HS-5 (cell line): Measurements from ENCODE around the gene LRRC3C.
"Not testable (repeated sequence)": the region's sequence is repeated elsewhere in the genome, so short reads cannot be mapped to it uniquely, and the experiment has no call there.

Source experiments
- DNase-seq: peaks from one replicate; pipeline ENCODE4 v3.0.0-alpha.2; 2012; ENCODE audit warnings: low read depth

Gene LRRC3C

GRCh38 chr17:39946551-39947330 lies 19.2 kb downstream of the LRRC3C start:
- DNase-seq, result no peak

DNA sequence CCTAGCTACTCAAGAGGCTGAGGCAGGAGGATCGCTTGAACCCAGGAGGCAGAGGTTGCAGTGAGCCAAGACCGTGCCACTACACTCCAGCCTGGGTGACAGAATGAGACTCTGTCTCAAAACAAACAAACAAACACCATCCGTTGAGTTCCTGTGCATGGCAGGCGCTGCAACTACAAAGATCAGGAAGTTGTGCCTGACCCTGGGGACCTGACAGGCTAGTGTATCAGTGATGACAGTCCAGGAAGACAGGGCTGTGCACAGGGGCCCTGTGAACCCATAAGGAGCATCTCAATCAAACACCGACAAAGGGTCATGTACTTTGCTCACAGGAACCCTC lies 20.9 kb downstream of the LRRC3C start:
- DNase-seq, result not testable (repeated sequence)

GRCh38 chr17:39949028-39949427 lies 21.5 kb downstream of the LRRC3C start:
- DNase-seq, result no peak

DNA sequence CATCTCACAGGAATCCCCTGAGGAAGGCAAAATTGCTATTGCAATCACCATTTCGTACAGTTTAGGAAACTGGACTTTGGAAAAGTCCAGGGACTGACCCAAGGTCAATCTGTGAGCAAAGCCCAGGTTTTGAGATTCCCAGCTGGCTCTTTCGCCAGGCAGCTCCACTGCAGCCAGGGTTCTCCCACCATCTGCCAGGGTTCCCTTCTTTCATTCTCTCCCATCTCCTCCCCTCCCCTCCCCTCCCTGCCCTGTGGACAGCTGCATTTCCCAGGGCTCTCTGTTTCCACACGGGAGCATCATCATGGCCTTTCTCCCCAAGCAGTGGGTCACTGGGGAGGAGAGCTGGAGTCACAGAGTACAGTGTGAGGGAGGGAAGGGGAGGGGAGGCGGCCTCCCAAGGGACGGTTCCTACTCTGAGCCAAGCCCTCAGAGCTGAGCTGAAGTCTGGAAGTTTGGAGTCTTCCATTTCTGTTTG lies 23.4 kb downstream of the LRRC3C start:
- DNase-seq, result no peak

- no peak for DNase-seq
These were observed 24.6 kb downstream of the LRRC3C start for GRCh38 chr17:39951924-39952679.

DNA sequence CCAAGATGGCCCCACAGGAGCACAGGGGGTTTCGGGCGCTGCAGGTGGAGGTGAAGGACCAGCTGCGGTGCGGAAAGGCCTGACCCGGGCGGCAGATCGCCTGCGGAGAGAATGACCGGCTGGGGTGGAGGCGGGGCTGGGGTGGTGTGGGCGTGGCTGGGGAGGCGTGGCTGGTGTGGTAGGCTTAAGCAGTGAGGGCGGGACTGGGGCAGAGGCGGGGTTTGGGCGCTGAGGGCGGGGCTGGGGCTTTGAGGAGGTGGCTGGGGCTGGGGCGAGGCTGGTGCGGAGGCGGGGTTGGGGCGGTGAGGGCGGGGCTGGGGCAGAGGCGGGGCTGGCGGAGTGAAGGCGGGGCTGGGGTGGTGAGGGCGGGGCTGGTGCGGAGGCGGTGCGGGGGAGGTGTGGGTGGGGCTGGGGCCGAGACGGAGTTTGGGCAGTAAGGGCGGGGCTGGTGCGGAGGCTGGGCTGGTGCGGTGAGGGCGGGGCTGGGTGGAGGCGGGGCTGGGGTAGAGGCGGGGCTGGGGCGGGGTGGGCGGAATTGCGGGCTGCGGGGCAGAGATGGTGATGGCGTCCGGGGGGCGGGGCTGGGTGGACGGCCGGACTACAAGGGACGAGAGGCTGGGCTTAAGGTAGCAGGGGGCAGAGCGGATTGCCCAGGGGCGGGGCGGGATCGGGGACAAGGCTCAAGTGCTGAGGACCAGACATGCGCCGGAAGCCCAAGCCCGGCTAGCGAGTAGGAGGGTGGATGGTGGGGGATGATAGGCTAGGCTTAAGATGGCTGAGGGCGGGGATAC lies 25.3 kb downstream of the LRRC3C start:
- peak; percentile 37 for DNase-seq

- no peak for DNase-seq
These were observed 25.9 kb downstream of the LRRC3C start for GRCh38 chr17:39953471-39953888.

DNA sequence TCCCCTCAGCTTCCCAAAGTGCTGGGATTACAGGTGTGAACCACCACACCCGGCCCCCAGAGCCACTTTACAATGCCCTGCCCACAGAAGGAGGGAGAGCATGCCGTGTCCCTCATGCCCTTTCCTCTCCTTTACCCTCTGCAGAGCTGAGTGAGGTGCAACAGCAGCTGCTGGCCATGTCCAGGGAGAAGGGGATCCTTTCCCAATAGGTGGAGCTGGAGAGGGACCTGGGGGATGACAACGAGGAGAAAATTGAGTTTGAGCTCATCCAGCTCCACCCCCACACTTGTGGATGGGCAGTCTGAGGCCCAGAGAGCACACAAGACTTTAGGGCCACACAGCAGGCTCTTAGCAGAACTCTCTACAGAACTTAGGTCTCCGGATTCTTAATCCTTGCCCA lies 27.3 kb downstream of the LRRC3C start:
- no peak for DNase-seq

DNA sequence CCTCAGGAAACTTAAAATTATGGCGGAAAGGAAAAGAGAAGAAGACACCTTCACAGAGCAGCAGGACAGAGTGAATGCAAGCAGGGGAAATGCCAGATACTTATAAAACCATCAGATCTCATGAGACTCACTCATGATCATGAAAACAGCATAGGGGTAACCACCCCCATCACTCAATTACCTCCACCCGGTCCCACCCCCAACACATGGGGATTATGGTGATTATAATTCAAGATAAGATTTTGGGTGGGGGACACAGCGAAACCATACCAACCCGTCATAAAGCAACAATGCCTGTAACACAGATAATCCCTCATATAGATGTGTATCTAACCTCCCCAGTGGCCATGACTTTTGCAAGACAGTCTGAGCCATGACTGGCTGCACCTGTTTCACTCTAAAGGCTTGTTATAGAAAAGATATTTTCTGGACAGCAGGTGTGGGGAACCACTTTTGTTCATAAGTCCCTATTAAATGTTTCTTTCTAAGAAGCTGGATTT lies 28.2 kb downstream of the LRRC3C start:
- no peak for DNase-seq

- DNase-seq, result no peak
These were observed 33.1 kb downstream of the LRRC3C start for GRCh38 chr17:39960524-39961041.

GRCh38 chr17:39962642-39963220 lies 35.2 kb downstream of the LRRC3C start, which contains the start of gene GSDMA:
Gene GSDMA, plus strand, starts transcription at chr17:39963004. Its CDS starts 2,684 bp downstream, at chr17:39965688.
- no peak for DNase-seq

- DNase-seq, result no peak
These were observed 36.3 kb downstream of the LRRC3C start for GRCh38 chr17:39963829-39964228.

- DNase-seq, result no peak
These were observed 37.6 kb downstream of the LRRC3C start for GRCh38 chr17:39965017-39965699.

DNA sequence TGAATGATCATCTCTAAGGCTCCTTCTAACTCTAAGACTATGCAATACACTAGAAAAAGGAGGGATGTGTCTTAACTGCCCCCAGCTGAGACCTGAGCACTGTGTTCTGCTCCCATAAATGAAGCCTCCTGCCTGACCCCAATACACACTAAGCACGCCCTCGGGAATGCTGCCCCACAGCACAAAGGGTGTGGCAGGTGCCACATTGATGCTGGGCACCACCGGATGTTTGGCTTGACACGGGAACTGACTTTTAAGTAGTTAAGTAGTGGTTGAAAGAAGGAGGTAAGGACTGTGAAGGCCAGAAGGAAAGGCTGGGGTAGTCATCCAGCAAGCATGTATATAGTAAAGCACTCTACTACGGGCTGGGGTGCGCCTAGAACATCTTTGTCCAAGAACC lies 39.2 kb downstream of the LRRC3C start:
- DNase-seq, result no peak

GRCh38 chr17:39968761-39969160 lies 41.2 kb downstream of the LRRC3C start:
- DNase-seq, result no peak

- no peak for DNase-seq
These were observed 41.8 kb downstream of the LRRC3C start for GRCh38 chr17:39969375-39969774.

DNA sequence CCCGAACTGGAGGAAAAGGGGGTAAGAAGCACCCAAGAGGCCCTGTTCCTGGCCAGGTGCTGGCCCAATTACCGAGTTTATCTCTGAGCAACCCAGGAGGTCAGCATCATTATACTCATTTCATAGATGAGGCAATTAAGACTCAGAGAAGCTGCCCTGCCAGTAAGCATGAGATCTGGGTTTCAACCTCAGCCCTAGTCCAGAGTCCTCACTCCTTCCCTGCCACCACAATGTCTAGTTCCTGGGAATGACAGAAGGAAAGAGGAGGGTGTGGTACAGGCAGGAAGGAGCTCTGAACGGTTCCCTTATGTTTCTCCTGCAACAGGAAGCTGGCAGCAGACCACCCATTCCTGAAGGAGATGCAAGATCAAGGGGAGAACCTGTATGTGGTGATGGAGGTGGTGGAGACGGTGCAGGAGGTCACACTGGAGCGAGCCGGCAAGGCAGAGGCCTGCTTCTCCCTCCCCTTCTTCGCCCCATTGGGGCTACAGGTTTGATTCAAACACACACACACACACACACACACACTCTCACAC lies 42.7 kb downstream of the LRRC3C start:
- DNase-seq, result no peak

GRCh38 chr17:39971076-39971603 lies 43.6 kb downstream of the LRRC3C start:
- no peak for DNase-seq

- no peak for DNase-seq
These were observed 44.7 kb downstream of the LRRC3C start for GRCh38 chr17:39972271-39972670.

DNA sequence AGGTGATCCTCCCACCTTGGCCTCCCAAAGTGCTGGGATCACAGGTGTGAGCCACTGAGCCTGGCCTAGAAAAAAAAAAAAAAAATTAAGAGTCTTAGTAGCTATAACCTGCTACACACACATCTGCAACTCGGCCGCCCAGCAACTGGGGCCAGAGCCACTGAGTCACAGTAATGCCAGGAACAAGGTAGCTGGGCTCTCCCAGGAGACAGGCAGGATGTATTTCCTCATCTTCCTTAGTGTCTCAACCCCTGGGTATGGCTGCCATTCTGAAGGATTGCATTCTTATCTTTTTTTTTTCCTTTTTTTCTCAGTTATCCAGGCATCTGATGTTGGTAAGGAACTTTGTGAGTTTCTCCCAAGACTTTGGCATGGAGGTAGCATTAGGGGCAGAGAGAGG lies 46.0 kb downstream of the LRRC3C start:
- peak; percentile 74 for DNase-seq

GRCh38 chr17:39974433-39974832 lies 46.9 kb downstream of the LRRC3C start:
- DNase-seq, result no peak
